ENCODE results near the gene KRTAP4-6. TPM values are rescaled to one million over a fixed set of nuclear protein-coding genes. Genes with fewer than 3 reads are reported as not detected.
"Not testable (repeated sequence)": the region's sequence is repeated elsewhere in the genome, so short reads cannot be mapped to it uniquely, and the experiment has no call there.

KRTAP4-6 gene
- total and polyA plus RNA-seq, 2 experiments from 2014 or later: not detected

GRCh38 chr17:41145261-41145660, 4.9 kb upstream of the KRTAP4-6 start:
- H3K27me3 ChIP-seq (replicated peaks; ENCODE audit: insufficient read depth): no peaks in the 10 kb centered on the region
- H3K9ac ChIP-seq: no peak overlapping the region
- no peak overlapping the region for H2AFZ ChIP-seq
- 82 to 90% methylated on average over 2 of the region's 2 CpGs for WGBS, 2 experiments (ENCODE audit: low coverage in 1 of 2, low lambda C conversion rate in 2 of 2, missing lambda C conversion rate in 2 of 2)
- in situ Hi-C loops (cut with MboI): no loop called here
- H3K4me2 ChIP-seq (ENCODE audit: unreplicated experiment): no peak overlapping the region
- H3K9me2 ChIP-seq (ENCODE audit: insufficient read depth): no peaks in the 10 kb centered on the region
- H3K4me3 ChIP-seq: no peak overlapping the region
- no peak for DNase-seq
- TF ChIP-seq EZH2phosphoT487 (IDR thresholded peaks at IDR 0.05; ENCODE audit: insufficient read depth, low read depth) (no peak), EZH2 (IDR thresholded peaks at IDR 0.05; ENCODE audit: insufficient read depth, poor library complexity, severe bottlenecking) (no peak)
- H3K4me1 ChIP-seq (ENCODE audit: insufficient read depth): peaks cover 13% of the 10 kb centered on the region
- peaks cover 12% of the 10 kb centered on the region for H3F3A ChIP-seq (ENCODE audit: insufficient read depth)
- H3K9me3 ChIP-seq (ENCODE audit: low read depth): no peaks in the 10 kb centered on the region
- no peaks in the 10 kb centered on the region for H4K20me1 ChIP-seq (ENCODE audit: insufficient read depth)
- H3K27ac ChIP-seq: no peak overlapping the region
- H3K36me3 ChIP-seq (ENCODE audit: low read depth): no peaks in the 10 kb centered on the region
- no peaks in the 10 kb centered on the region for H3K79me2 ChIP-seq (ENCODE audit: insufficient read depth)

- H3F3A ChIP-seq (ENCODE audit: insufficient read depth): peaks cover 13% of the 10 kb centered on the region
- TF ChIP-seq EZH2 (IDR thresholded peaks at IDR 0.05; ENCODE audit: insufficient read depth, poor library complexity, severe bottlenecking) (no peak), EZH2phosphoT487 (IDR thresholded peaks at IDR 0.05; ENCODE audit: insufficient read depth, low read depth) (no peak)
- H3K4me1 ChIP-seq (ENCODE audit: insufficient read depth): peaks cover 14% of the 10 kb centered on the region
- no peak overlapping the region for H3K4me3 ChIP-seq
- no peaks in the 10 kb centered on the region for H3K9me3 ChIP-seq (ENCODE audit: low read depth)
- in situ Hi-C loops (cut with MboI): no loop called here
- no peaks in the 10 kb centered on the region for H4K20me1 ChIP-seq (ENCODE audit: insufficient read depth)
- H3K27me3 ChIP-seq (replicated peaks; ENCODE audit: insufficient read depth): no peaks in the 10 kb centered on the region
- no peaks in the 10 kb centered on the region for H3K79me2 ChIP-seq (ENCODE audit: insufficient read depth)
- no peak overlapping the region for H3K27ac ChIP-seq
- no peak overlapping the region for H2AFZ ChIP-seq
- H3K36me3 ChIP-seq (ENCODE audit: low read depth): no peaks in the 10 kb centered on the region
- no peak overlapping the region for H3K9ac ChIP-seq
- WGBS, 2 experiments (ENCODE audit: low coverage in 1 of 2, low lambda C conversion rate in 2 of 2, missing lambda C conversion rate in 2 of 2): 93 to 96% methylated on average over 1 of the region's 1 CpG
- no peak overlapping the region for H3K4me2 ChIP-seq (ENCODE audit: unreplicated experiment)
- DNase-seq: no peak
- no peaks in the 10 kb centered on the region for H3K9me2 ChIP-seq (ENCODE audit: insufficient read depth)
These were observed 4.5 kb upstream of the KRTAP4-6 start for GRCh38 chr17:41144846-41145245.

- Histone ChIP-seq H3K4me2 (ENCODE audit: unreplicated experiment) (peak overlapping the region; percentile 38), H3K27me3 (replicated peaks; ENCODE audit: insufficient read depth) (no peaks in the 10 kb centered on the region), H3K36me3 (ENCODE audit: low read depth) (no peaks in the 10 kb centered on the region), H3K79me2 (ENCODE audit: insufficient read depth) (no peaks in the 10 kb centered on the region), H3K4me1 (ENCODE audit: insufficient read depth) (peaks cover 14% of the 10 kb centered on the region), H4K20me1 (ENCODE audit: insufficient read depth) (no peaks in the 10 kb centered on the region), H3K9me2 (ENCODE audit: insufficient read depth) (peaks cover 2% of the 10 kb centered on the region; the same call in 1 of the 2 replicates), H3K9ac (peak overlapping the region; percentile 10; the same call in 1 of the 2 replicates), H3F3A (ENCODE audit: insufficient read depth) (peaks cover 13% of the 10 kb centered on the region), H2AFZ (no peak overlapping the region), H3K4me3 (no peak overlapping the region), H3K9me3 (ENCODE audit: low read depth) (no peaks in the 10 kb centered on the region), H3K27ac (peak overlapping the region; percentile 83)
- no peak for DNase-seq
- TF ChIP-seq EZH2 (IDR thresholded peaks at IDR 0.05; ENCODE audit: insufficient read depth, poor library complexity, severe bottlenecking): no peak
- TF ChIP-seq EZH2phosphoT487 (IDR thresholded peaks at IDR 0.05; ENCODE audit: insufficient read depth, low read depth): no peak
- in situ Hi-C loops (cut with MboI): no loop called here
These were observed 1.0 kb upstream of the KRTAP4-6 start for GRCh38 chr17:41141361-41141760.

- H3K4me3 ChIP-seq; H3K27ac ChIP-seq; H3K4me2 ChIP-seq (ENCODE audit: unreplicated experiment); H3K9ac ChIP-seq; DNase-seq; H3K36me3 ChIP-seq (ENCODE audit: low read depth); H2AFZ ChIP-seq; H3K79me2 ChIP-seq (ENCODE audit: insufficient read depth); H3K9me3 ChIP-seq (ENCODE audit: low read depth); H3K9me2 ChIP-seq (ENCODE audit: insufficient read depth); H3K27me3 ChIP-seq (replicated peaks; ENCODE audit: insufficient read depth); H4K20me1 ChIP-seq (ENCODE audit: insufficient read depth); in situ Hi-C loops (cut with MboI): not testable (repeated sequence)
- 90 to 91% methylated on average over 11 to 12 of the region's 12 CpGs for WGBS, 2 experiments (ENCODE audit: low coverage in 1 of 2, low lambda C conversion rate in 2 of 2, missing lambda C conversion rate in 2 of 2)
- Histone ChIP-seq H3F3A (ENCODE audit: insufficient read depth) (peaks cover 13% of the 10 kb centered on the region), H3K4me1 (ENCODE audit: insufficient read depth) (peaks cover 14% of the 10 kb centered on the region)
These were observed 479 bp downstream of the KRTAP4-6 start for GRCh38 chr17:41139865-41140264.
